HepG2 (cell line): Measurements from ENCODE around the gene HMGN4. TPM values are rescaled to one million over a fixed set of nuclear protein-coding genes. Genes with fewer than 3 reads are reported as not detected.

Source experiments
- BHLHE40 ChIP-seq: IDR thresholded peaks from 2 replicates; pipeline ENCODE4 v1.6.1; 2011; ENCODE audit warnings: low read length, improper control_type of control experiment
- E2F5 ChIP-seq: sonication (generic); formaldehyde crosslinking; conservative IDR thresholded peaks from 2 replicates; pipeline ENCODE4 v1.4.0; 2020; ENCODE audit warnings: missing genetic modification reagents
- FOXA3 ChIP-seq: IDR thresholded peaks from 2 replicates; pipeline ENCODE4 v1.6.1; 2016; ENCODE audit warnings: missing genetic modification reagents, missing compliant biosample characterization
- GTF2F1 ChIP-seq: fragments of 150-350 bp; IDR thresholded peaks from 2 replicates; pipeline ENCODE4 v1.6.1; 2014; ENCODE audit warnings: low read length
- HBP1 ChIP-seq: IDR thresholded peaks from 2 replicates; pipeline ENCODE4 v1.6.1; 2016; ENCODE audit warnings: low read depth, control low read depth
- KAT7 ChIP-seq: IDR thresholded peaks from 2 replicates; pipeline ENCODE4 v1.6.1; 2018; ENCODE audit warnings: borderline replicate concordance, missing compliant biosample characterization
- KDM2A ChIP-seq: sonication (generic); formaldehyde crosslinking; IDR thresholded peaks from 2 replicates; pipeline ENCODE4 v1.4.0; 2020; ENCODE audit warnings: low read depth, missing genetic modification reagents, borderline replicate concordance
- KLF15 ChIP-seq: sonication (generic); formaldehyde crosslinking; IDR thresholded peaks from 2 replicates; pipeline ENCODE4 v1.8.1; 2023; ENCODE audit warnings: borderline replicate concordance, mild to moderate bottlenecking, inconsistent platforms, missing genetic modification reagents, mixed read lengths
- MXD3 ChIP-seq: IDR thresholded peaks from 2 replicates; pipeline ENCODE4 v1.6.1; 2016; ENCODE audit warnings: mild to moderate bottlenecking, missing biosample characterization, missing genetic modification reagents
- NFYB ChIP-seq: sonication (generic); formaldehyde crosslinking; IDR thresholded peaks from 2 replicates; pipeline ENCODE4 v1.4.0; 2020; ENCODE audit warnings: missing genetic modification reagents
- NR2F2 ChIP-seq: IDR thresholded peaks from 2 replicates; pipeline ENCODE4 v1.6.1; 2012; ENCODE audit warnings: low read depth, inconsistent platforms, borderline replicate concordance
- PHF8 ChIP-seq: sonication (generic); formaldehyde crosslinking; IDR thresholded peaks from 2 replicates; pipeline ENCODE4 v1.5.0; 2020; ENCODE audit warnings: missing genetic modification reagents
- SP1 ChIP-seq, 2 experiments: fragments of 450-650 bp in 1 of 2; sonication (generic) in 1 of 2; formaldehyde crosslinking in 1 of 2; IDR thresholded peaks; 2 replicates each; pipeline versions ENCODE4 v1.4.0 to v1.6.1; 2016 to 2020; ENCODE audit warnings: missing genetic modification reagents in 1 of 2
- ZBTB34 ChIP-seq: sonication (generic); formaldehyde crosslinking; IDR thresholded peaks from 2 replicates; pipeline ENCODE4 v1.8.0; 2022; ENCODE audit warnings: mild to moderate bottlenecking, missing genetic modification reagents
- ZBTB37 ChIP-seq: sonication (generic); formaldehyde crosslinking; IDR thresholded peaks from 2 replicates; pipeline ENCODE4 v1.4.0; 2020; ENCODE audit warnings: mild to moderate bottlenecking, missing genetic modification reagents
- ZHX2 ChIP-seq, 2 experiments: sonication (generic) in 1 of 2; formaldehyde crosslinking in 1 of 2; IDR thresholded peaks; 2 replicates each; pipeline versions ENCODE4 v1.6.1 to v1.9.0; 2014 to 2022; ENCODE audit warnings: antibody characterized with exemption in 1 of 2, borderline replicate concordance in 1 of 2, inconsistent platforms in 1 of 2, low read depth in 1 of 2, missing genetic modification reagents in 1 of 2
- ZNF205 ChIP-seq: IDR thresholded peaks from 2 replicates; pipeline ENCODE4 v1.6.1; 2018; ENCODE audit warnings: missing biosample characterization, missing genetic modification reagents
- polyA plus RNA-seq, 8 experiments: library from polyadenylated mRNA; depleted of rRNA in 3 of 8; stranded (reverse) in 7 of 8; unstranded in 1 of 8; fragments of >200 nt; fragmentation: Illumina TruSeq in 4 of 8; extraction: Trizol in 4 of 8; gene quantifications; 2 replicates each; pipeline versions ENCODE4 v1.2.1 to v1.2.3, GENCODE V29; 2011 to 2016; ENCODE audit warnings: low read depth in 4 of 8, missing spikeins in 1 of 8, mixed read lengths in 1 of 8; ENCODE audit not compliant: insufficient read depth in 1 of 8
- total RNA-seq, 5 experiments: library from RNA; depleted of rRNA; stranded (reverse); fragments of >200 nt; fragmentation: Illumina TruSeq; extraction: Trizol; gene quantifications; 2 replicates each; pipeline ENCODE4 v1.2.3, GENCODE V29; 2016; ENCODE audit warnings: low read depth in 1 of 5

Gene HMGN4
- total and polyA plus RNA-seq, 2 of the 13 experiments (the other 11 are each of a cell fraction or from before 2014, with no cell fraction given) = 39.9 to 52.1 TPM

GRCh38 chr6:26520850-26521599, 17.1 kb upstream of the HMGN4 start (continued):
- TF ChIP-seq HBP1 (CRISPR knock-in tag) (peak; percentile 84; the same call in 1 of the 2 replicates), PHF8 (CRISPR knock-in tag) (peak; percentile 74), MXD3 (CRISPR knock-in tag) (no peak; the same call in 1 of the 2 replicates), FOXA3 (CRISPR knock-in tag) (peak; percentile 51), ZHX2 (IDR thresholded peaks at IDR 0.05; ENCODE audit: low read depth) (no peak), ZHX2 (CRISPR knock-in tag; IDR thresholded peaks at IDR 0.05; ENCODE audit: borderline replicate concordance) (no peak), KDM2A (peak; percentile 70), KAT7 (CRISPR knock-in tag) (peak; percentile 48; the same call in 1 of the 2 replicates), KLF15 (CRISPR knock-in tag) (no peak), ZNF205 (0 out of 2 replicates have a peak, but pooled peaks have one; percentile 44), ZBTB37 (no peak), BHLHE40 (no peak), NFYB (CRISPR knock-in tag) (0 out of 2 replicates have a peak, but pooled peaks have one; percentile 7), NR2F2 (peak; percentile 42; the same call in 1 of the 2 replicates), E2F5 (CRISPR knock-in tag) (no peak), SP1 (IDR thresholded peaks at IDR 0.05) (no peak), SP1 (CRISPR knock-in tag; IDR thresholded peaks at IDR 0.05) (no peak), ZBTB34 (CRISPR knock-in tag) (no peak), GTF2F1 (no peak)
